HG03558 (cell line): Measurements from ENCODE around the gene PER3.

ENCODE experiments used
- ATAC-seq: cut with Tn5 transposase; IDR thresholded peaks from one replicate; pipeline ENCODE4 v1.9.1; 2021; ENCODE audit warnings: moderate number of reproducible peaks; ENCODE audit not compliant: unreplicated experiment; ENCODE audit errors: extremely low read depth

Gene PER3

GRCh38 chr1:7827126-7827955 lies 43.2 kb downstream of the PER3 start:
- ATAC-seq: no peak

DNA sequence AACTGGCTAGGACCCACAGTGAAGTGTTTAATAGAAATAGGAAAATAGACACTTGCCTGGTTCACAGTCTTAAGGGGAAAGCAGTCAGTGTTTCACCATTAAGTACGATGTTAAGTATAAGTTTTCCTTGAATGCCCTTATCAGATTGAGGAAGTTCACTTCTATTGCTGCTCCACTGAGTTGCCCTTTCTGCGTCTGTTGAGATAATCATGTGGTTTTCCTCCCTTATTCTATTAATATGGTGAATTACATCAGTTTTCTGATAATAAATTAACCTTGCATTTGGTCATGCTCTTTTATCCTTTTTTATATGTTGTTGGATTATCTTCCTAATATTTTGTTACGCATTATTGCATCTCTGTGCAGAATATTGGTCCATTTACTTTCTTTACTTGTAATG lies 47.4 kb downstream of the PER3 start:
- ATAC-seq: no peak

DNA sequence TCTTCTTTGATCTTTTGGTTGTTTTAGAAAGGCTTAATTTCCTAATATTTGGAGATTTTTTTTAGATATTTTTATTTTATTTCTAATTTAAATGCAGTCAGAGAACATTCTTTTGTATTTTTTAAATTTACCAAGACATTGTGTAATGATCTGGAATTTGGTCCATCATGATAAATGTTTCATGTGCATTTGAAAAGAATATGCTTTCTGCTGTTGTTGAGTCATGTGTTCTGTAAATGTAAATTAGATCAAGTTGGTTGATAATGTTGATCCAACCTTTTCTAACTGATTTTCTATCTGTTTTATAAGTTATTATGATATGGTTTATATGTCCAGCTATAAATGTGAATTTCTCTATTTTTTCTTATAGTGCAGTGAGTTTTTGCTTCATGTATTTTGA lies 48.9 kb downstream of the PER3 start:
- no peak for ATAC-seq

DNA sequence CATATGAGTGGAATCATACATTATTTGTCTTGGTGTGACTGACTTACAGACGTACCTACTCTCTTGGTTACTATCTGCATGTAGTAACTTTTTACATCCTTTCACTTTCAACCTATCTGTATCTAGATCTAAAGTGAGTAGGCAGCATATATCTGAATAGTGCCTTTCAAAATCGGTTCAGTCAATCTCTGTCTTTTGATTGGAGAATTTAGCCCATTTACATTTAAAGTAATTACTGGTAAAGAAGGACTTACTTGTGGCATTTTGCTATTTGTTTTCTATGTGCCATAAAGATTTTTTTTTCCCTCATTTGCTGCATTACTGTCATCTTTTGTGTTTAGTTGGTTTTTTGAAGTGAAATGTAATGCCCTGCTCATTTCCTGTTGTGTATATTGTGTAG lies 54.6 kb downstream of the PER3 start:
- no peak for ATAC-seq

GRCh38 chr1:7839526-7839925 lies 55.4 kb downstream of the PER3 start:
- ATAC-seq: no peak

DNA sequence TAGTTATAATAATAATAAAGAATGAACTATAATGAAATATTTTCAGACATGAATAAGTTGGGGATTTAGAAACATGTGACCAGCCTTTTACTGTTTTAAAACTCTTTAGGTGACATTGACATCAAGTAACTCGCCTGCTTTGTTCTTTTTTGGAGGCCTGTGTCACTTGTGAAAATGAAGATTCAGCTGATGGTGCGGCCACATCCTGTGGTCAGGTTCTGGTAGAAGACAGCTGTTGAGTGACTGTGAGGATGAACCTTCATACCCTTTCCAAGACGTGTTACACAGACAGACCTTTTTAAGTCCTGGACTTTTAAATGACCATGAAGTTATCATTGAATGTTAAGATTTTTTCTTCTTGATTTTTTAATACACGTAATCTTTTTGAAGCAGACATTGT lies 58.4 kb downstream of the PER3 start:
- no peak for ATAC-seq

DNA sequence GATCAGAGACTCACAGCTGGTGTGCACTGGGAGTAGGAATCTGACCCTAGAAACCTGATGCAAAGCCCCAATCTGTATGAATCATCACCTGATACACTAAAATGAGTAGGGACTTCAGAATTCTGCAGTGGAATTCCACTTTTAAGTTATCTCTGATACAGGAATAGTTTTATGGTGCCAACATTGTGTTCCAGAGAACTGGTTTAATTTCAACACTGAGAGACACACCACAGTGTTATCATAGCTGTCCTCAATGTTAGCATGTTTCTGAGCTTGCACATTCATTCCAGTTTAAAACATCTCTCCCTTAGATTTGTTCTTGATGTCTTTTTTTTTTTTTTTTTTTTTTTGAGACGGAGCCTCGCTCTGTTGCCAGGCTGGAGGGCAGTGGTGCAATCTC lies 61.7 kb downstream of the PER3 start:
- no peak for ATAC-seq

- ATAC-seq: no peak
Measured at GRCh38 chr1:7846656-7847055, 62.6 kb downstream of the PER3 start.

DNA sequence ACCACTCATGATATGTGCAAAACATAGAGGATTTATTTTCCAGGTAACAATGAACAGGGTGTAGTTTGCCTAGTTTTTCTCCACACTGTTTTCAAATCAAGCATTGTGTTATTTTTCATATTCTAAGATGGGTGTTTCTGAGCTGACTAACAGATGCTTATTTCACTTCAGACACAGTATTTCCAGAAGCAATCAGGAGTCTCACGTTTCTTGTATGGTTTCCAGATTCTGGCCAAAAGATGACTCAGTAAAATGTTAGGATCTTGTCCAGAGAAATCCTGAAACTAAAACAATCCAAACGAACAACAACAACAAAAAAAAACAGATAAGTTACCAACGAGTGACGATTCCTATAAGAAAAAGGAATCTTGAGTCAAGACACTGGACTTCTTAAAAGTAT lies 63.5 kb downstream of the PER3 start:
- no peak for ATAC-seq

- no peak for ATAC-seq
Measured at GRCh38 chr1:7850786-7851185, 66.7 kb downstream of the PER3 start.

GRCh38 chr1:7852804-7853683 lies 69.0 kb downstream of the PER3 start, which contains the start of gene UTS2:
Gene UTS2, minus strand, starts transcription at chr1:7853065. Its CDS starts 62 bp downstream, at chr1:7853003.
- ATAC-seq: no peak

GRCh38 chr1:7853684-7854026 lies 69.6 kb downstream of the PER3 start:
- no peak for ATAC-seq

DNA sequence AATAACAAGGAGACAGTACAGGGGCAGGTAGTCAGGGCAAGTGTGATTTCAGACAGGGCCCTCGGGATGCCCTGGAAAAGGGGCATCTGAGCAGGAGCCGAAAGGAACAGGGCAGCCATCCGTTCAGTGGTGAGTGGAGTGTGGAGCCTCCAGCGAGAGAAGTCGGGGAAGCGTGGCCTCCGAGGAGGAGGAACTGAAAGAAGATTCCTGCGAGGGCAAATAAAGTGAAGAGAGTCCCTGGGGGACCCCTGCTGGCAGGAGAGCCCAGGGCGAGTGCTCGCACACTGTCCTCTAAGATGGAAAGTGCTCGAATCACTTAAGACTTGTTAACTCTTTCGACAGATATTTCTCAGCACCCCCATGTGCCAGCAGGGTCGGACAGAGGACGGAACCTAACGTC lies 72.3 kb downstream of the PER3 start:
- ATAC-seq: no peak

- ATAC-seq: no peak
Measured at GRCh38 chr1:7857000-7857399, 72.9 kb downstream of the PER3 start.

GRCh38 chr1:7857985-7858384 lies 73.9 kb downstream of the PER3 start:
- ATAC-seq: no peak

DNA sequence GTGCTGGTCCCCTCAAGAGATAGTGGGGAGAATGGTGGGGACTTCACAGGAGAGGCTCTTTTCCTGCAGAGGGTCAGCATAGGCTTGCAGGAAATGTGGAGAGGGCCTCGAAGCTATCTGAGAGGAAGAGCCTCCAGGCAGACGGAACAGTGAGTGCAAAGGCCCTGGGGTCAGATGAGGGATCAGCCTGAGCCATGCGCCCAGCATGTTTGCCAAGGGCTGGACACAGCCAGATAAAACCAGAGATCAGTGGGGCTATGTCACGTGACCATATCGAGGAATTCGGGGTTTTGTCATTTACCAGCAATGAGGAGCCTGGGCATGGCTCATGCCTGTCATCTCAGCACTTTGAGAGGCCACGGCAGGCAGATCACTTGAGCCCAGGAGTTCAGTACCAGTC lies 75.3 kb downstream of the PER3 start:
- no peak for ATAC-seq

GRCh38 chr1:7860130-7860529 lies 76.0 kb downstream of the PER3 start:
- ATAC-seq: no peak

DNA sequence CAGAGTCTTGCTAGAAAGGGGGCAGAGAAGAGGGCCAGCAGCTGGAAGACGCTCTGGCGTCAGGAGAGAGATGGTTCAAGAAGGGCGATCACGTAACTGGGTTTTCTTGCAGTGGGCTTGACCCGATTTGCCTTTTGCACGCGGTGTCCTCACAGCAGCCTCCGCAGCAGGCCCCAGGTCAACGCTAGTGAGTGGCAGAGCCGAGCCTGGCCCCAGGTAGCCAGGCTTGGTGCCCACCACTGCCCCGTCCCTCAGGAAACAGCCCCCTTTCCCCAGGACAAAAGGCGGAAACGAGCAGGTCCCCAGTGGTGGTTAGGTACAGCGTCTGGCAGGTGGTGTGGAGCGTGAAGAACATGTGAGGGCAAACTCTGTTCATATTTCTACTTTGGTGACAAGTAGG lies 77.4 kb downstream of the PER3 start:
- ATAC-seq: no peak

DNA sequence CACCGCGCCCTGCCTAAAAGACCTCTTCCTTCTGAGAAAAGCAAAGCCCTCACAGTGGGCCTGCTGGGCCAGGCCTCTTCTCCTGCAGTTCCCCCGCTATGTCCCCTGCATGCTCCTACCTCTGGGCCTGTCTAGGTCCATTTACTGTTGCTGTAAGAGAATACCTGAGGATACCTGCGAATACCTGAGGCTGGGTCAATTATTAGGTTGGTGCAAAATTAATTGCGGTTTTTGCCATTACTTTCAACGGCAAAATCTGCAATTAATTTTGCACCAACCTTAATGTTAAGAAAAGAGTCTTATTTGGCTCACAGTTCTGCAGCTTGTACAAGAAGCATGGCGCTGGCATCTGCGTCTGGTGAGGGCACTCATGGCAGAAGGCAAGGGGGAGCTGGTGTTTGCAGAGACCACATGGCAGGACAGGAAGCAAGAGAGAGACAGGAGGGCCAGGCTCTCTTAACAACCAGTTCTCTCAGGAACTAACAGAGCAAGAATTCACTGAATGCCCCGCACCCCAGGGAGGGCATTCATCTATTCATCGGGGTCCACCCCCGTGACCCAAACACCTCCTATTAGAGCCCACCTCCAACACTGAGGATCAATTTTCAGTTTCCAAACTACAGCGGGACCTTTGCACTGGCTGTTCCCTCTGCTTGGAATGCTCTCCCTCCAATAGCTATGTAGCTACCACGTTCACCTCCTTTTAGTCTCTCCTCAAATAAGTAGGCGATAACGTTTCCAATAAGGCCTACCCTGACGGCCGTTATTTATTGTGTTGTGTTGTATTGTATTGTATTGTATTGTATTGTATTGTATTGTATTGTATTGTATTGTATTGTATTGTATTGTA lies 78.3 kb downstream of the PER3 start:
- ATAC-seq: no peak

DNA sequence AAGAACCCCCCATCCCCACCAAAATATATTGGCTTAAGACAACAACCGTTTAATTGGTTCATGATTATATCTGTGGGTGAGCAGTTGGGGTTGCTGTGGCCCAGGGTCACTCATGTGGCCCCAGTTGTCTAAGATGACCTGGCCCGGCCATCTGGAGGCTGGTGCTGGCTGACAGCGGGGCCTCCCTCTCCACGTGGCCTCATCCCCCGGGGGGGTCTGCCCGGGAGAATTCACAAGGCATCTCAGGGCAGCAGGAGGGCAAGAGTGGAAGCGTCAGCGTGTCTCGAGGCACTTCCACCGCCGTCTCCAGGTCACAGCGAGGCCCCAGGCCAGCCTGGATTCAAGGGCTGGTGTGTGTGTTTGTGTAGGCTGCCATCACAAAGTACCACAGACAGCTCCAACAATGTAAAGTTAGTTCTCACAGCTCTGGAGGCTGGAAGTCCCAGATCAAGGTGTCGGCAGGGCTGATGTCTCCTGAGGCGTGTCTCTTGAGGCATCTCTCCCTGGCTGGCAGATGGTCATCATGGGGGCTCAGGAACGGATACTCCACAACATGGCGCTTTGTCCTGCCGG lies 79.8 kb downstream of the PER3 start:
- no peak for ATAC-seq
